ENCODE results near the gene CTRL.
"Not testable (repeated sequence)": the region's sequence is repeated elsewhere in the genome, so short reads cannot be mapped to it uniquely, and the experiment has no call there.

Gene CTRL

GRCh38 chr16:67931712-67932461 lies at the start of gene CTRL:
CTRL (minus strand) TSS chr16:67931862; CDS start chr16:67931852, 10 bp downstream.
- DNase-seq = no peak

- no peak for DNase-seq
Observed at GRCh38 chr16:67979955-67980678, 48.5 kb upstream of the CTRL start, which contains the start of gene DPEP3. DPEP3 (minus strand) TSS chr16:67980499; CDS start chr16:67980380, 119 bp downstream.

- no peak for DNase-seq
Observed at GRCh38 chr16:67977469-67978227, 46.0 kb upstream of the CTRL start.

- no peak for DNase-seq
Observed at GRCh38 chr16:67977005-67977404, 45.3 kb upstream of the CTRL start.

- no peak for DNase-seq
Observed at GRCh38 chr16:67976205-67976604, 44.5 kb upstream of the CTRL start.

GRCh38 chr16:67975321-67976105 lies 43.9 kb upstream of the CTRL start:
- no peak for DNase-seq

- DNase-seq = not testable (repeated sequence)
Observed at GRCh38 chr16:67972285-67972684, 40.6 kb upstream of the CTRL start.

- DNase-seq = no peak
Observed at GRCh38 chr16:67971111-67971510, 39.4 kb upstream of the CTRL start.

- DNase-seq = no peak
Observed at GRCh38 chr16:67969254-67970039, 37.8 kb upstream of the CTRL start.

- DNase-seq = peak; percentile 90
Observed at GRCh38 chr16:67968400-67969253, 37.0 kb upstream of the CTRL start, which contains the start of gene SLC12A4. SLC12A4 (minus strand) TSS chr16:67968637; CDS start chr16:67968553, 84 bp downstream.

- peak; percentile 42 for DNase-seq
Observed at GRCh38 chr16:67967958-67968399, 36.3 kb upstream of the CTRL start.

- DNase-seq = peak; percentile 51
Observed at GRCh38 chr16:67967183-67967957, 35.7 kb upstream of the CTRL start.

- DNase-seq = peak; percentile 15
Observed at GRCh38 chr16:67966549-67967182, 35.0 kb upstream of the CTRL start.

- DNase-seq = no peak
Observed at GRCh38 chr16:67965668-67966548, 34.2 kb upstream of the CTRL start.

GRCh38 chr16:67964477-67965131 lies 32.9 kb upstream of the CTRL start:
- no peak for DNase-seq

- DNase-seq = no peak
Observed at GRCh38 chr16:67963662-67964321, 32.1 kb upstream of the CTRL start.

- DNase-seq = no peak
Observed at GRCh38 chr16:67963292-67963661, 31.6 kb upstream of the CTRL start.

Data from fibroblast of skin of right biceps (primary cell).